SK-N-SH (cell line): ENCODE data around the gene AP1S3.

Experiments used
- FOXJ3 ChIP-seq: sonication (generic); formaldehyde crosslinking; IDR thresholded peaks from 2 replicates; pipeline ENCODE4 v1.5.1; 2020; ENCODE audit warnings: mild to moderate bottlenecking, missing genetic modification reagents
- POLR2AphosphoS5 ChIP-seq: IDR thresholded peaks from 2 replicates; pipeline ENCODE4 v1.6.1; 2012; ENCODE audit warnings: low read depth, low read length
- RAD21 ChIP-seq: IDR thresholded peaks from 2 replicates; pipeline ENCODE4 v1.6.1; 2012; ENCODE audit warnings: mild to moderate bottlenecking, low read length

DNA sequence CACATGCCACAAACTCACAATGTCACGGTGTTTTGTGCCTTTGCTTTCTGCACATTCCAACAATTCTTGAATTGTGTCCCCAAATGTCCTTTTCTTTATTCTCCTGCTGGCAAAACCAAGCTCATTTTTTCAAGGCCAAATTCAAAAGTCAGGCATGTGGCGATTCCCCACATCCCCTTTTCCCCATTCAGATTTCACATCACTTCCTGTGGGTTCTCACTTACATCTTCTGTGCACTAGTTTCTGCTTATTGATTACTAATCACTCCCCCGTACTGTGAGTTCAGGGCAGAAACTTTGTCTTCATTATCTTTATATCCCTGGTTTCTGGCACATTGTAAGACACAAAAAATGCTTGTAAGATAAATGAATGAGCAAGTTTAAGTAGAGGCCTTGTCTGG lies 69.2 kb downstream of the AP1S3 start:
- TF ChIP-seq POLR2AphosphoS5 (no peak), FOXJ3 (CRISPR knock-in tag) (no peak), RAD21 (no peak)
